ENCODE measurements around the gene OR51I2. TPM values are rescaled to one million over a fixed set of nuclear protein-coding genes. Genes with fewer than 3 reads are reported as not detected.
A peak's percentile ranks its signal among the peaks of the same experiment; 100 is the strongest.

Gene OR51I2
- total RNA-seq: not detected

- FAIRE-seq (no peak), DNase-seq (ENCODE audit: low spot score in 2 of 2) (no peak)
Observed at GRCh38 chr11:5449023-5449422, at the start of gene OR51I2. TSS of gene OR51I2 (plus strand) at chr11:5449323. CDS start at chr11:5453489, 4,166 bp downstream.

DNA sequence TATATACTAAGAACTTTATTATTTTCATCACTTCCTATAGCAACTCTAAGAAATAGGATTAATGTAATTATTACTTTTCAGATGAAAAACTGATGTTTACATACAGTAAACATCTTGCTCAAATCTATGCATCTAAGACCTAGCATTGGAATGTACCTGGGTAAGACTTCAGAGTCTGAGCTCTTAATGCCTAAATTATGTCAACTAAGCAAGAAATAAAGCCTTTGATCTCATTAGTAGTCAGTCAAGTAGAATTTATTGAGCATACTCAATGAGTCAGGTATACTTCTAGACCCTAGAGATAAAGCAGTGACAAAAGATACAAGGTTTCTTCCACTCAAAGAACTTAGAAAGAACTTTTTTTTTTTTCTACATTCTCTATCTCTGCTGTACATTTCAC lies 44.0 kb upstream of the OR51I2 start:
- FAIRE-seq (no peak), DNase-seq (ENCODE audit: low spot score in 2 of 2) (no peak)

DNA sequence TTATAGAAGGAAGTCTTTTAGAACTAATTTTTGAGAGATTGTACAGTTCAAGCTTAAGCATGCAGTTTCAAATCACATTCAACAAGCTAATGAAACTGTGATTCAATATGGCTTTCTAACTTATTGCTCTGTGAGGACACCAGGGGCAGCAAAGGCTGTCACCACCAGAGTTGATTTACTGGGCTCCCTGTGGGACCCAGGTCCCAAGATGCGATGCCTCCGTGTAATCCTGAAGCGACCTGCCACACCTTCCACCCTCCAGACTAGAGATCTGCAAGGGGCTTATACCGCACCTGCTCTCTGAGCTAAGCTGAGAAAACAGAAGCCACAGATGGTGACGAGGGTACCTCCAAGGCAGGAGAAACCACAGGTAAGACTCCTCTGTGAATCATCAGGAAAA lies 28.1 kb upstream of the OR51I2 start:
- no peak for FAIRE-seq

DNA sequence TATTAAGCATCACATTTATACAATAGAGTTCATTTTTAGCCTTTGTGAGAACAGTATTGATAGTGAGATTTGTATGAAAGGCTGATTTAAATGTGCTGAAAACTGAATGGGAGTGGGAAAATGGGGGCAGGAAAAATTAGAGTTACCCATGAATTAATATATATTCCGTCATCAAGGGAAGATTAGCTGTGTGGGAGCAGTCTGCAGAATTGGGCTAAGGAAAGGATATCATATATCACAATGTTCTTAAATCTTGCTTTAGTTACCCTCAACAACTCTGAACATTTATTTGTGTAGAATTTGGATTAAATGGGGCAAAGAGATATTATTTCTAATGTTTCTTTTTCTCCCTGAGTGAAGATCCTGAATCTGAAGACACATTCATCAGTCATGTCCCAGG lies 27.3 kb upstream of the OR51I2 start, which contains the start of gene OR51Q1:
Gene OR51Q1 (plus strand): TSS at position 301 of the 400 bp plus-strand sequence. CDS start 90 bp downstream, at position 391.
- DNase-seq (ENCODE audit: low spot score in 2 of 2) (no peak), FAIRE-seq (no peak)

More for the DNA sequence above, 28.1 kb upstream of the OR51I2 start:
- DNase-seq (ENCODE audit: low spot score in 2 of 2): no peak

GRCh38 chr11:5423131-5423530 lies 26.0 kb upstream of the OR51I2 start:
- DNase-seq (ENCODE audit: low spot score in 2 of 2) (no peak), FAIRE-seq (no peak)

DNA sequence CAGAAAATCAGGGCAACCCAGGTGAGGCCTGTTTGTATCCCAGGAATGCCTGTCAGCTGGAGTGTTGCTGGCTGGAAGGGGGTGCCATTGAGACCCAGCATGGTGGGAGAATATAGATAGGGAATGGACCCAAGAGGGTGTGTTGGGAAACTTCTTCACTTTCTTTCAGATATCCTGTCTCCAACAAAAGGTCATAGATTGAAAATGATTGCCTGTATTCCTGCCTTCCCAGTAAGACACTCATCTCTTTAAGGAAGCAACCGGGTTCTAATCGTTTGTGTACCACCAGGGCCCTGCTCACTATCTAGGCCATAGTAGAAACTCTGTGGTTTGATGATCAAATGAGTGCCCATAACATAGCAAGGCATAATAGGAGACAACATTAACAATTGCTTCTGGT lies 7.7 kb upstream of the OR51I2 start, which contains the start of gene OR51I1:
Gene OR51I1 (minus strand): TSS at position 101 of the 400 bp plus-strand sequence. CDS start 0 bp downstream, at position 101.
- DNase-seq (ENCODE audit: low spot score in 2 of 2) (no peak), FAIRE-seq (no peak)

- DNase-seq (ENCODE audit: low spot score in 2 of 2) (no peak), FAIRE-seq (no peak)
Observed at GRCh38 chr11:5443835-5444393, 5.2 kb upstream of the OR51I2 start.

DNA sequence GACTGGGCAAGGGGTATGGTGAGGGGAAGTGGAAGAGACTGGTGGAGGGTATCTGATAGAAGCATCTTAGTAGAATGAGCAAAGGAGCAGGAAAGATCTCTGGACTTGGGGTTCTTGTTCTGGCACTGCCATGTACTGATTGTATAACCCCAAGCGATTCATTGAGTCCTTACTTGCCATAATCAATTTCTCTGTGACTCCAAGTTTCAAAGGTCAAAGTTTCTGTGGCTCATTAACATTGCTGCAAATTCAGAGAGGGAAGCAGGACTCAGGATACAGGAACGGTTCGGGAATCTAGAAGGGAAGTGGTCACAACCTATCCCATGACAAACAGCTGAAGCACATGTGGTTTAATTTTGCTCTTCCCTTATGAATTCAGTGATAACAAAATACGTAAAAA lies 309 bp downstream of the OR51I2 start:
- FAIRE-seq (no peak), DNase-seq (ENCODE audit: low spot score in 2 of 2) (no peak)

GRCh38 chr11:5460983-5461621 lies 12.0 kb downstream of the OR51I2 start:
- no peak for FAIRE-seq

DNA sequence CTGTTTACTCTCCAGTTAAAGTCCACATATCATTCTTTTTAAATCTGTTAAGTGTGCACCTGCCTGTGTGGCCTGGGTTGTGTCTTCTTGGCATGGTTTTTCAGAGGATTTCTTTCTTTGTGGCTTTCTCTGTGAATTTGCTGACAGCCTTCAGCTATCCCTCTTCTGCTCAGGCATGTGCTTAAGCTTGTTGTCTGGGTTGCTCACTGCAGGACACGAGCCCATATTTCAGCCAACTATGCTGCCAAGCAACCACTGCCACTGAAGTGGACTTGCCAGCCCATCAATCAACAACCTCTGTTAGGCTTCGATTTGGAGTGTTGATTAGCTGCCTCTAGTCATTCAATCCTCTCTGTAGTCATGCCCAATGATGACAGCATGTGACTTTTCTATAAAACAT lies 18.4 kb downstream of the OR51I2 start:
- no peak for FAIRE-seq
- DNase-seq (ENCODE audit: low spot score in 2 of 2): no peak

More at GRCh38 chr11:5460983-5461621, 12.0 kb downstream of the OR51I2 start:
- no peak for DNase-seq (ENCODE audit: low spot score in 2 of 2)

GRCh38 chr11:5473921-5474320 lies 24.8 kb downstream of the OR51I2 start:
- FAIRE-seq: no peak
- DNase-seq (ENCODE audit: low spot score in 2 of 2): no peak

GRCh38 chr11:5476186-5476819 lies 27.2 kb downstream of the OR51I2 start:
- DNase-seq (ENCODE audit: low spot score in 2 of 2) (peak; percentile 31 to 39), FAIRE-seq (no peak)

DNA sequence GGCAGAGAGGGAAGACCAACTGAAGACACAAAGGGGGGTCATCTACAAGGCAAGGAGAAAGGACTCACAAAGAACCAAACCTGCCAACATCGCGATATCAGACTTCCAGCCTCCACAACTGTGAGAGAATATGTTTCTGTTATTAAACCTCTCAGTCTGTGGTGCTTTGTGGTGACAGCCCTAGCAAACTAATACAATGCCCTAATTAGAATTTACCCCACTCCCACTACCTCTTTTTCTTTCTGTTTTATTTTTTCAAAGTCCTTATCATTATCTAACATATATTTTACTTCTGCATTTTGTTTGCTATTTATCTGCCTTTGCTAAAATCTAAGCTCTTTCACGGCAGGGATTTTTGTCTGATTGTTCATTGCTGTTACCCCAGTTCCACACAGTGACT lies 36.9 kb downstream of the OR51I2 start:
- no peak for FAIRE-seq
- DNase-seq (ENCODE audit: low spot score in 2 of 2): no peak

- DNase-seq (ENCODE audit: low spot score in 2 of 2) (no peak), FAIRE-seq (no peak)
Observed at GRCh38 chr11:5486421-5486820, 37.3 kb downstream of the OR51I2 start.

- DNase-seq (ENCODE audit: low spot score in 2 of 2) (no peak), FAIRE-seq (no peak)
Observed at GRCh38 chr11:5488385-5488784, 39.3 kb downstream of the OR51I2 start, which contains the start of gene OR52D1. TSS of gene OR52D1 (plus strand) at chr11:5488685. CDS start at chr11:5488707, 22 bp downstream.

- FAIRE-seq (no peak), DNase-seq (ENCODE audit: low spot score in 2 of 2) (no peak)
Observed at GRCh38 chr11:5488798-5489399, 39.8 kb downstream of the OR51I2 start.

GRCh38 chr11:5489576-5490357 lies 40.6 kb downstream of the OR51I2 start:
- FAIRE-seq (no peak), DNase-seq (ENCODE audit: low spot score in 2 of 2) (no peak)

DNA sequence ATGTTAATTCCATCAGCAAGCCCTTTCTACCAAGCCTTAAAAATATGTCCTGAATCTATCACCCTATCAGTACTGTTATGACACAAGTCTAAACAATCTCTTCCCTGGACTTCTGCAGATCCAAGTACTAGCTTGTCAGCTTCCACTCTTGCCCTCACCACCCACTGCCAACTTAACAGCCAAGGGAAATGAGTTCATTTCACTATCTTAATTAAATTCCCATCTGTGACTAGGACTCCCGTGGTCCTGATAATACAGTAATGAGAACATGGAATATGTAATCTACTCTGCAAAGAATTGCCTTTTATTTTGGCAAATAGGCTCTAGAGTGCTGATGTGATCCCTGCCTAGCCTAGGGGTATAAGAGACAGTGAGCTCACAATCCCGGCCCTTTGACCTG lies 50.5 kb downstream of the OR51I2 start:
- DNase-seq (ENCODE audit: low spot score in 2 of 2) (no peak), FAIRE-seq (no peak)

DNA sequence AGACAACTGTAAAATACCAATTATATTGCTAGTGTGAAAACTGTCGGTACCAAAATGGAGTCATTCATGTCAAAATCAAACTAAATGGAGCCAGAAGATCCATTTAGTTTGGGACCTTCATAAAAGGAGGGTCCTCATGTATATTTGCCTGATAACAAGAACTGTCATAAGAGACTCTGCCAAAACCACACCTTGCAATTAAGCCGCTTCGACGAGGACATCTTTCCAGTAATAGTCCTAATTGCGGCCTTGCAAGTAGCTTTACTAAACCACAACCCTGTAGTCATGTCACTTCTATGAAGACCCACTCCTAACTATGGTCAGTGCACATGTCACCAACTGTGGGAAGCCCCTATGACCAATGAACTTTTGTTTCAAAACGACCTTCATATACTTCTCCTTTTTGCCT lies 51.3 kb downstream of the OR51I2 start:
- no peak for DNase-seq (ENCODE audit: low spot score in 2 of 2)
- no peak for FAIRE-seq

- no peak for DNase-seq (ENCODE audit: low spot score in 2 of 2)
- FAIRE-seq: no peak
Observed at GRCh38 chr11:5504403-5504921, 55.3 kb downstream of the OR51I2 start.
